ENCODE measurements around the gene ZCCHC17. TPM values are rescaled to one million over a fixed set of nuclear protein-coding genes. Genes with fewer than 3 reads are reported as not detected.
"Not testable (repeated sequence)": the region's sequence is repeated elsewhere in the genome, so short reads cannot be mapped to it uniquely, and the experiment has no call there.

Gene ZCCHC17
- total RNA-seq, 1 donor from 2014 or later, result 19.8 TPM

DNA sequence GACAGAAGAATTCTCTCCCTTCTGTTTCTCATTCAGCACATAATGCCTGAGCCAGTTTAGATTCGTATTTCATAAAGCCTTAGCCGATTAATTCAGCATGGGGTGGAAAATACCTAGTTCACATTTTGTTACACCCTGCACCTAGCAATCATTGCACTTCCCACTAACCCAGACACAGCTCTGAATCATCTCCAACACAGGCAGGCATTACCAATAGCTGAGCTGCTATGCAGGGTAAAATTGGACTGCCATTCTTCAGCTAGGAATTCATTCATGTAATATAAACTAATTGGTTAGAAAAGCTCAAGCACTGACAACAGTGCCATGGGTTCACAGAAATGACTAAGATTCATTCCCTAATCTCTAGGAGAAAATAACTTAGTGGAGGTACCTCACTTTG is 30.3 kb upstream of the ZCCHC17 start:
- Histone ChIP-seq H3K4me1 (ENCODE audit: control insufficient read depth in 3 of 3, insufficient read depth in 3 of 3, low read length in 3 of 3) (peaks cover 11 to 31% (median 14%) of the 10 kb centered on the region in 3 donors), H3K36me3 (ENCODE audit: control insufficient read depth in 3 of 3, insufficient read depth in 3 of 3, low read length in 3 of 3) (peaks cover 9 to 42% (median 34%) of the 10 kb centered on the region in 3 donors), H3K27ac (ENCODE audit: low read depth, low read length) (peak overlapping the region; percentile 49)

GRCh38 chr1:31272369-31272768 is 24.5 kb upstream of the ZCCHC17 start:
- no peak overlapping the region for H3K4me3 ChIP-seq (ENCODE audit: low read length in 3 of 3)
- H3K4me1 ChIP-seq (ENCODE audit: control insufficient read depth in 3 of 3, insufficient read depth in 3 of 3, low read length in 3 of 3), result peaks cover 0 to 2% (median 0%) of the 10 kb centered on the region in 3 donors
- H3K9ac ChIP-seq (ENCODE audit: low read depth in 1 of 3, low read length in 3 of 3), result no peak overlapping the region
- no peaks in the 10 kb centered on the region for H3K9me3 ChIP-seq (ENCODE audit: control insufficient read depth in 3 of 3, low read length in 3 of 3)
- peaks cover 9 to 39% (median 35%) of the 10 kb centered on the region in 3 donors for H3K36me3 ChIP-seq (ENCODE audit: control insufficient read depth in 3 of 3, insufficient read depth in 3 of 3, low read length in 3 of 3)
- no peak overlapping the region for H3K27ac ChIP-seq (ENCODE audit: low read depth, low read length)
- H3K27me3 ChIP-seq (ENCODE audit: control insufficient read depth in 3 of 3, insufficient read depth in 3 of 3, low read length in 3 of 3), result no peaks in the 10 kb centered on the region

More for the DNA sequence above, 30.3 kb upstream of the ZCCHC17 start:
- Histone ChIP-seq H3K4me3 (ENCODE audit: low read length in 3 of 3) (no peak overlapping the region), H3K27me3 (ENCODE audit: control insufficient read depth in 3 of 3, insufficient read depth in 3 of 3, low read length in 3 of 3) (no peaks in the 10 kb centered on the region), H3K9ac (ENCODE audit: low read depth in 1 of 3, low read length in 3 of 3) (peak overlapping the region in 1 of 3 donors; percentile 33), H3K9me3 (ENCODE audit: control insufficient read depth in 3 of 3, low read length in 3 of 3) (no peaks in the 10 kb centered on the region)

- Histone ChIP-seq H3K36me3 (ENCODE audit: control insufficient read depth in 3 of 3, insufficient read depth in 3 of 3, low read length in 3 of 3) (peaks cover 6 to 40% (median 34%) of the 10 kb centered on the region in 3 donors), H3K4me1 (ENCODE audit: control insufficient read depth in 3 of 3, insufficient read depth in 3 of 3, low read length in 3 of 3) (peaks cover 0 to 2% (median 0%) of the 10 kb centered on the region in 3 donors), H3K4me3 (ENCODE audit: low read length in 3 of 3) (no peak overlapping the region), H3K27ac (ENCODE audit: low read depth, low read length) (no peak overlapping the region), H3K9ac (ENCODE audit: low read depth in 1 of 3, low read length in 3 of 3) (no peak overlapping the region), H3K9me3 (ENCODE audit: control insufficient read depth in 3 of 3, low read length in 3 of 3) (no peaks in the 10 kb centered on the region), H3K27me3 (ENCODE audit: control insufficient read depth in 3 of 3, insufficient read depth in 3 of 3, low read length in 3 of 3) (no peaks in the 10 kb centered on the region)
These were observed 23.2 kb upstream of the ZCCHC17 start for GRCh38 chr1:31273619-31274018.

GRCh38 chr1:31282426-31282825 is 14.4 kb upstream of the ZCCHC17 start:
- H3K9me3 ChIP-seq (ENCODE audit: control insufficient read depth in 3 of 3, low read length in 3 of 3); H3K27me3 ChIP-seq (ENCODE audit: control insufficient read depth in 3 of 3, insufficient read depth in 3 of 3, low read length in 3 of 3); H3K27ac ChIP-seq (ENCODE audit: low read depth, low read length); H3K4me1 ChIP-seq (ENCODE audit: control insufficient read depth in 3 of 3, insufficient read depth in 3 of 3, low read length in 3 of 3); H3K4me3 ChIP-seq (ENCODE audit: low read length in 3 of 3); H3K9ac ChIP-seq (ENCODE audit: low read depth in 1 of 3, low read length in 3 of 3): not testable (repeated sequence)
- H3K36me3 ChIP-seq (ENCODE audit: control insufficient read depth in 3 of 3, insufficient read depth in 3 of 3, low read length in 3 of 3), result peaks cover 15 to 56% (median 42%) of the 10 kb centered on the region in 3 donors

DNA sequence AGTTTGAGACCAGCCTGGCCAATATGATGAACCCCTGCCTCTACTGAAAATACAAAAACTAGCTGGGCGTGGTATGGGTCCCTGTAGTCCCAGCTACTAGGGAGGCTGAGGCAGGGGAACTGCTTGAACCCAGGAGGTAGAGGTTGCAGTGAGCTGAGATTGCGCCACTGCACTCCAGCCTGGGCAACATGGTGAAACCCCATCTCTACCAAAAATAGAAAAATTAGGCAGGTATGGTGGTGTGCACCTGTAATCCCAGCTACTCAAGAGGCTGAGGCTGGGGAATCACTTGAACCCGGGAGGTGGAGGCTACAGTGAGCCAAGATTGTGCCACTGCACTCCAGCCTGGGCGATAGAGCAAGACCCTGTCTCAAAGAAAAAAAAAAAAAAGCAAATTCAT is 9.0 kb upstream of the ZCCHC17 start:
- not testable (repeated sequence) for H3K4me1 ChIP-seq (ENCODE audit: control insufficient read depth in 3 of 3, insufficient read depth in 3 of 3, low read length in 3 of 3); H3K27ac ChIP-seq (ENCODE audit: low read depth, low read length); H3K27me3 ChIP-seq (ENCODE audit: control insufficient read depth in 3 of 3, insufficient read depth in 3 of 3, low read length in 3 of 3); H3K4me3 ChIP-seq (ENCODE audit: low read length in 3 of 3); H3K9ac ChIP-seq (ENCODE audit: low read depth in 1 of 3, low read length in 3 of 3); H3K9me3 ChIP-seq (ENCODE audit: control insufficient read depth in 3 of 3, low read length in 3 of 3)
- H3K36me3 ChIP-seq (ENCODE audit: control insufficient read depth in 3 of 3, insufficient read depth in 3 of 3, low read length in 3 of 3), result peaks cover 34 to 52% (median 43%) of the 10 kb centered on the region in 3 donors

- Histone ChIP-seq H3K27me3 (ENCODE audit: control insufficient read depth in 3 of 3, insufficient read depth in 3 of 3, low read length in 3 of 3) (no peaks in the 10 kb centered on the region), H3K4me3 (ENCODE audit: low read length in 3 of 3) (no peak overlapping the region), H3K9ac (ENCODE audit: low read depth in 1 of 3, low read length in 3 of 3) (no peak overlapping the region), H3K4me1 (ENCODE audit: control insufficient read depth in 3 of 3, insufficient read depth in 3 of 3, low read length in 3 of 3) (no peaks in the 10 kb centered on the region), H3K36me3 (ENCODE audit: control insufficient read depth in 3 of 3, insufficient read depth in 3 of 3, low read length in 3 of 3) (peaks cover 42 to 55% (median 48%) of the 10 kb centered on the region in 3 donors), H3K27ac (ENCODE audit: low read depth, low read length) (no peak overlapping the region), H3K9me3 (ENCODE audit: control insufficient read depth in 3 of 3, low read length in 3 of 3) (no peaks in the 10 kb centered on the region)
These were observed 7.8 kb upstream of the ZCCHC17 start for GRCh38 chr1:31289021-31289420.

DNA sequence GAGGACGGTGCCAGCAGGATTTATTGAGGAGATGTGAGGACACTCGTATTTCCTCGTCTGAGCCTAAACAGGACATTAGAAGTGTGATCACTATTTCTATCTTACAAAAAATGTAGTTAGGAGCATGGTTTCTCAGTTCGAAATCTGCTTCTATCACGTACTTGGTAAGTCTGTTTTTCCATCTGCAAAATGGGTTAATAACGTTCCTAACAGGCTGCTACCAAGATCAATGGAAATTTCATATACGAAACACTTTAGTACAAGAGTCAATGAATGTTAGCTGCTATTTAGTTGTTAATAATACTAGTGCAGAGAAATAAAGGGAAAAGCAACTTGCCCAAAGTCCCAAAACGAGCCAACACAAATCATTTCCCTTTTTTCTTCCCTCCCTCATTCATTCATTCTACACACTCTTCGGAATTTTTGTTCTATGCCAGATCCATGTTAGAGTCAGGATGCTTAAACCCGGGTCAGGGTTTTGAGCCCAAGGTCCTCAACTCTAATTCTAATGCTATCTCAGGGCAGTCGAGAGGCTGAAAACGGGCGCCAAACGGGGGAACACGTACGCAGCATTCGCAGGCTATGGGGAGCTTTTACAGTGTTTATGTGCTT is 852 bp upstream of the ZCCHC17 start:
- Histone ChIP-seq H3K9me3 (ENCODE audit: control insufficient read depth in 3 of 3, low read length in 3 of 3) (no peaks in the 10 kb centered on the region), H3K27ac (ENCODE audit: low read depth, low read length) (peak overlapping the region; percentile 89), H3K9ac (ENCODE audit: low read depth in 1 of 3, low read length in 3 of 3) (peak overlapping the region; percentile 94 to 98 (median 98)), H3K36me3 (ENCODE audit: control insufficient read depth in 3 of 3, insufficient read depth in 3 of 3, low read length in 3 of 3) (peaks cover 21 to 25% (median 24%) of the 10 kb centered on the region in 3 donors), H3K4me3 (ENCODE audit: low read length in 3 of 3) (peak overlapping the region; percentile 89 to 99 (median 98)), H3K4me1 (ENCODE audit: control insufficient read depth in 3 of 3, insufficient read depth in 3 of 3, low read length in 3 of 3) (peaks cover 29 to 40% (median 36%) of the 10 kb centered on the region in 3 donors), H3K27me3 (ENCODE audit: control insufficient read depth in 3 of 3, insufficient read depth in 3 of 3, low read length in 3 of 3) (no peaks in the 10 kb centered on the region)

DNA sequence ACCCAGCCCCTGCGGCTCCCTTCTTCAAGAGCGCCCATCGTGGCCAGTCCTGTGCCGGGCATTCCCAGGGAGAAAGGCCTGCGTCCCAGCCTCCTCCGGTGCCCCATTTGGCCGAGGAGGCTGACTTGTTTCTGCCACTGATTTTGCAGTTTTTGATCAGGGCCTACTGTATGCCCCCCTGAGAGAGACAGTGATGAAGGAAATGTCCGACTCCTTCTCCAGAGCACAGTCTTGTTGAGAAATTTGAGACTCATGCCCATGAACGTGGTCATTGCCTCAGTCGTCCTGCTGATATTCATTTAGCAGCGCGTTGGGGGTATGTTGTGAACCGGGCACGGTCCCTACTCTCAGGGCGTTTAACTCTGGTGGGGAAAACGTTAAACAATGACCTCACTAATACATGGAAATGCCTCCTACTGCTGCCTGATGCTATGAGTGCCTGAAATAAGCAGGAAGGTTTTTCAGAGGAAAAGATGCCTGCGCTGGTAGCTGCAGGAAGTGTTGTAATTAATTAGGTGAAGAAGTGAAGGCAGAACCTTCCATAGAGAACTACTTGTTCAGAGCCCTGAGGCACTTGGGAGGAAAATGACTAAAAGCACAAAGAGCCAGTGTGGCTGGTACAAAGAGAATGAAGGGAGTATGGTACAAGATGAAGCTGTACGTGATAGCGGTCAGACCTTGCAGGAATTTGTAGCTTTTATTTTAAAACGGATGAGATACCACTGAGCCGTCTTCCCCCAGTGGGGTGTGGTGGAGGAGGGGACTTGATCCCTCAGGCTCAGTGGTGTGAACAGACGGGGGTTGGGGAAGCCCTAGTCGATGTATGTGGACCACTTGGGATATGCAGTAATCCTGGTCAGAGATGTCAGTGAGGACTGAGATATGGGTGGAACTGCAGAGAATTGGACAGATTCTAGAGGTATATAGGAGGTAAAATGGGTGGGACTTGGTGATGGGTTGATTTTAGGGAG is 730 bp downstream of the ZCCHC17 start:
- Histone ChIP-seq H3K9ac (ENCODE audit: low read depth in 1 of 3, low read length in 3 of 3) (peak overlapping the region; percentile 93 to 98 (median 98)), H3K4me1 (ENCODE audit: control insufficient read depth in 3 of 3, insufficient read depth in 3 of 3, low read length in 3 of 3) (peaks cover 29 to 40% (median 36%) of the 10 kb centered on the region in 3 donors), H3K27me3 (ENCODE audit: control insufficient read depth in 3 of 3, insufficient read depth in 3 of 3, low read length in 3 of 3) (no peaks in the 10 kb centered on the region), H3K27ac (ENCODE audit: low read depth, low read length) (peak overlapping the region; percentile 89), H3K4me3 (ENCODE audit: low read length in 3 of 3) (peak overlapping the region; percentile 89 to 99 (median 99)), H3K9me3 (ENCODE audit: control insufficient read depth in 3 of 3, low read length in 3 of 3) (no peaks in the 10 kb centered on the region), H3K36me3 (ENCODE audit: control insufficient read depth in 3 of 3, insufficient read depth in 3 of 3, low read length in 3 of 3) (peaks cover 7 to 12% (median 12%) of the 10 kb centered on the region in 3 donors)

DNA sequence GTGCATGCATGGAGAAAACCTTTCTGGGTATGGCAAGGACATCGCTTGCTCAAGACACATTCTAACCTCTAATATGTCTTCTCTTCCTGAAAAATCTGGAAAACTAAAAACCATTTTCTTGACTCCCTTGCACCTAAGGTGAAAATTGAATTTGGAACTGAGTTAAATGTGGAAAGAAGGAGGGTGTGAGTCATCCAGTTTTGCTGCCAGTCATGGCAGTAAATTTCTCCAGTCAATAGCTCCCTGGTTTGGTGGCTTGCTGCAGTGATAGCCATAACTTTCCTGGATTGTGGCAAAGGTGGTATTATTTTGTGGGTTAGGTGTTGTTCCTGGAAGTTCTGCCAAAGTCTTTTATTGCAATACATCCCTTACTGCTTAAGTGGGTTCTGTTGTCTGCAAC is 2.5 kb downstream of the ZCCHC17 start:
- H3K4me1 ChIP-seq (ENCODE audit: control insufficient read depth in 3 of 3, insufficient read depth in 3 of 3, low read length in 3 of 3), result peaks cover 29 to 40% (median 36%) of the 10 kb centered on the region in 3 donors
- no peaks in the 10 kb centered on the region for H3K9me3 ChIP-seq (ENCODE audit: control insufficient read depth in 3 of 3, low read length in 3 of 3)
- no peak overlapping the region for H3K27ac ChIP-seq (ENCODE audit: low read depth, low read length)
- H3K9ac ChIP-seq (ENCODE audit: low read depth in 1 of 3, low read length in 3 of 3), result peak overlapping the region in 1 of 3 donors; percentile 22
- peaks cover 0 to 5% (median 0%) of the 10 kb centered on the region in 3 donors for H3K36me3 ChIP-seq (ENCODE audit: control insufficient read depth in 3 of 3, insufficient read depth in 3 of 3, low read length in 3 of 3)
- no peaks in the 10 kb centered on the region for H3K27me3 ChIP-seq (ENCODE audit: control insufficient read depth in 3 of 3, insufficient read depth in 3 of 3, low read length in 3 of 3)
- H3K4me3 ChIP-seq (ENCODE audit: low read length in 3 of 3), result no peak overlapping the region

GRCh38 chr1:31300193-31300592 is 3.4 kb downstream of the ZCCHC17 start:
- Histone ChIP-seq H3K4me3 (ENCODE audit: low read length in 3 of 3) (no peak overlapping the region), H3K36me3 (ENCODE audit: control insufficient read depth in 3 of 3, insufficient read depth in 3 of 3, low read length in 3 of 3) (peaks cover 0 to 2% (median 0%) of the 10 kb centered on the region in 3 donors), H3K4me1 (ENCODE audit: control insufficient read depth in 3 of 3, insufficient read depth in 3 of 3, low read length in 3 of 3) (peaks cover 25 to 36% (median 35%) of the 10 kb centered on the region in 3 donors), H3K9ac (ENCODE audit: low read depth in 1 of 3, low read length in 3 of 3) (no peak overlapping the region), H3K9me3 (ENCODE audit: control insufficient read depth in 3 of 3, low read length in 3 of 3) (no peaks in the 10 kb centered on the region), H3K27ac (ENCODE audit: low read depth, low read length) (no peak overlapping the region), H3K27me3 (ENCODE audit: control insufficient read depth in 3 of 3, insufficient read depth in 3 of 3, low read length in 3 of 3) (no peaks in the 10 kb centered on the region)

All from skeletal muscle tissue (tissue), 4 donors.